Panc1 (cell line): ENCODE results near the gene MTG1.

ENCODE experiments used
- POLR2AphosphoS5 ChIP-seq: IDR thresholded peaks from 2 replicates; pipeline ENCODE4 v1.6.1; 2012; ENCODE audit warnings: mild to moderate bottlenecking, low read depth, low read length, moderate library complexity
- TF ChIP-seq, protein P1 (sequence below): fragments of 450-650 bp; IDR thresholded peaks from 2 replicates; pipeline ENCODE4 v1.5.1; 2017; ENCODE audit warnings: mild to moderate bottlenecking

DNA sequence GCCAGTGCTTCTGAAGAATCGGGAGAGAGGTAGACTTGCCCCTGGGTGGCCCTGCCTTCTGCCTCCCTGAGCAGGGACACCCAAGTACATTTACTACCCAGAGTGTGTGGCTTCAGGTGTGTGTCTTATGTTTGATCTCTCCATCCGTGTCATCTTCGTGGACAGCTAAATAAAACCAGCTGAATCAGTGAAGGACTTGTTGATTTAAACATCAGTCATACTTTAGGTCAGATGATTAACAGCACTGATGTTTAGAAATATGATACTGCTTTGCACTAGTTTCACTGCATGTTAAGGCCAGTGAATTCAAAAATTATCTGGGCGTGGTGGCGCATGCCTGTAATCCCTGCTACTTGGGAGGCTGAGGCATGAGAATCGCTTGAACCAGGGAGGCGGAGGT is 4.0 kb downstream of the MTG1 start:
- TF ChIP-seq, protein P1, sequence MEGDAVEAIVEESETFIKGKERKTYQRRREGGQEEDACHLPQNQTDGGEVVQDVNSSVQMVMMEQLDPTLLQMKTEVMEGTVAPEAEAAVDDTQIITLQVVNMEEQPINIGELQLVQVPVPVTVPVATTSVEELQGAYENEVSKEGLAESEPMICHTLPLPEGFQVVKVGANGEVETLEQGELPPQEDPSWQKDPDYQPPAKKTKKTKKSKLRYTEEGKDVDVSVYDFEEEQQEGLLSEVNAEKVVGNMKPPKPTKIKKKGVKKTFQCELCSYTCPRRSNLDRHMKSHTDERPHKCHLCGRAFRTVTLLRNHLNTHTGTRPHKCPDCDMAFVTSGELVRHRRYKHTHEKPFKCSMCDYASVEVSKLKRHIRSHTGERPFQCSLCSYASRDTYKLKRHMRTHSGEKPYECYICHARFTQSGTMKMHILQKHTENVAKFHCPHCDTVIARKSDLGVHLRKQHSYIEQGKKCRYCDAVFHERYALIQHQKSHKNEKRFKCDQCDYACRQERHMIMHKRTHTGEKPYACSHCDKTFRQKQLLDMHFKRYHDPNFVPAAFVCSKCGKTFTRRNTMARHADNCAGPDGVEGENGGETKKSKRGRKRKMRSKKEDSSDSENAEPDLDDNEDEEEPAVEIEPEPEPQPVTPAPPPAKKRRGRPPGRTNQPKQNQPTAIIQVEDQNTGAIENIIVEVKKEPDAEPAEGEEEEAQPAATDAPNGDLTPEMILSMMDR = no peak
- TF ChIP-seq POLR2AphosphoS5 = no peak
